G401 (cell line): ENCODE results near the gene CLSTN2. TPM values are rescaled to one million over a fixed set of nuclear protein-coding genes. Genes with fewer than 3 reads are reported as not detected.

ENCODE experiments used
- DNase-seq: peaks from one replicate; pipeline ENCODE4 v3.0.0-alpha.2; 2015; ENCODE audit warnings: low spot score
- in situ Hi-C: cut with HindIII; loops from 2 replicates; pipeline ENCODE4 v1.10.0; 2016; ENCODE audit warnings: low sequenced_read_pairs, mixed read lengths
- total RNA-seq: library from RNA; depleted of rRNA; stranded (reverse); fragments of >200 nt; shearing (Covaris generic); gene quantifications from 2 replicates; pipeline ENCODE4 v1.2.3, GENCODE V29; 2014

CLSTN2 gene
- total RNA-seq, 1 experiment from 2014 or later: 5.2 TPM

- DNase-seq: no peak
Measured at GRCh38 chr3:140122183-140122582, 187.2 kb downstream of the CLSTN2 start.

GRCh38 chr3:140128217-140128616 is 193.2 kb downstream of the CLSTN2 start:
- DNase-seq: no peak
- in situ Hi-C loops: no loop called here

More at GRCh38 chr3:140122183-140122582, 187.2 kb downstream of the CLSTN2 start:
- in situ Hi-C loops: no loop called here

GRCh38 chr3:140128631-140129030 is 193.6 kb downstream of the CLSTN2 start:
- in situ Hi-C loops: no loop called here
- peak; percentile 5 for DNase-seq

GRCh38 chr3:140129768-140130284 is 194.8 kb downstream of the CLSTN2 start:
- no peak for DNase-seq
- in situ Hi-C loops: no loop called here

GRCh38 chr3:140131895-140132294 is 196.9 kb downstream of the CLSTN2 start:
- in situ Hi-C loops: no loop called here
- no peak for DNase-seq

GRCh38 chr3:140134231-140134965 is 199.4 kb downstream of the CLSTN2 start:
- no peak for DNase-seq
- in situ Hi-C loops: no loop called here

- no peak for DNase-seq
- in situ Hi-C loops: no loop called here
Measured at GRCh38 chr3:140135461-140135860, 200.5 kb downstream of the CLSTN2 start.

GRCh38 chr3:140143367-140144069 is 208.5 kb downstream of the CLSTN2 start:
- no peak for DNase-seq

GRCh38 chr3:140145528-140145927 is 210.5 kb downstream of the CLSTN2 start:
- in situ Hi-C loops: no loop called here
- DNase-seq: no peak

More at GRCh38 chr3:140143367-140144069, 208.5 kb downstream of the CLSTN2 start:
- in situ Hi-C loops: no loop called here

GRCh38 chr3:140146668-140147067 is 211.7 kb downstream of the CLSTN2 start:
- in situ Hi-C loops: no loop called here

GRCh38 chr3:140147965-140148490 is 213.0 kb downstream of the CLSTN2 start:
- DNase-seq: no peak
- in situ Hi-C loops: no loop called here

More at GRCh38 chr3:140146668-140147067, 211.7 kb downstream of the CLSTN2 start:
- no peak for DNase-seq

- DNase-seq: no peak
- in situ Hi-C loops: no loop called here
Measured at GRCh38 chr3:140148824-140149390, 213.9 kb downstream of the CLSTN2 start.

GRCh38 chr3:140151321-140151720 is 216.3 kb downstream of the CLSTN2 start:
- in situ Hi-C loops: no loop called here
- DNase-seq: no peak

GRCh38 chr3:140152851-140153639 is 218.1 kb downstream of the CLSTN2 start:
- in situ Hi-C loops: no loop called here
- no peak for DNase-seq

- DNase-seq: no peak
- in situ Hi-C loops: no loop called here
Measured at GRCh38 chr3:140153736-140154135, 218.8 kb downstream of the CLSTN2 start.

- in situ Hi-C loops: no loop called here
- DNase-seq: no peak
Measured at GRCh38 chr3:140157161-140157560, 222.2 kb downstream of the CLSTN2 start.

- DNase-seq: no peak
- in situ Hi-C loops: no loop called here
Measured at GRCh38 chr3:140159646-140160045, 224.7 kb downstream of the CLSTN2 start.

- in situ Hi-C loops: no loop called here
- DNase-seq: no peak
Measured at GRCh38 chr3:140160553-140160952, 225.6 kb downstream of the CLSTN2 start.

- in situ Hi-C loops: no loop called here
- DNase-seq: no peak
Measured at GRCh38 chr3:140162551-140162950, 227.6 kb downstream of the CLSTN2 start.
